T-helper 2 cell (primary cell): Measurements from ENCODE around the gene FAM193B.
A peak's percentile ranks its signal among the peaks of the same experiment; 100 is the strongest.
"Not testable (repeated sequence)": the region's sequence is repeated elsewhere in the genome, so short reads cannot be mapped to it uniquely, and the experiment has no call there.

Source experiments
- DNase-seq, 5 experiments: peaks; one replicate each; pipeline versions ENCODE4 v3.0.0 to v3.0.0-alpha.2; 2012 to 2022

The FAM193B gene

DNA sequence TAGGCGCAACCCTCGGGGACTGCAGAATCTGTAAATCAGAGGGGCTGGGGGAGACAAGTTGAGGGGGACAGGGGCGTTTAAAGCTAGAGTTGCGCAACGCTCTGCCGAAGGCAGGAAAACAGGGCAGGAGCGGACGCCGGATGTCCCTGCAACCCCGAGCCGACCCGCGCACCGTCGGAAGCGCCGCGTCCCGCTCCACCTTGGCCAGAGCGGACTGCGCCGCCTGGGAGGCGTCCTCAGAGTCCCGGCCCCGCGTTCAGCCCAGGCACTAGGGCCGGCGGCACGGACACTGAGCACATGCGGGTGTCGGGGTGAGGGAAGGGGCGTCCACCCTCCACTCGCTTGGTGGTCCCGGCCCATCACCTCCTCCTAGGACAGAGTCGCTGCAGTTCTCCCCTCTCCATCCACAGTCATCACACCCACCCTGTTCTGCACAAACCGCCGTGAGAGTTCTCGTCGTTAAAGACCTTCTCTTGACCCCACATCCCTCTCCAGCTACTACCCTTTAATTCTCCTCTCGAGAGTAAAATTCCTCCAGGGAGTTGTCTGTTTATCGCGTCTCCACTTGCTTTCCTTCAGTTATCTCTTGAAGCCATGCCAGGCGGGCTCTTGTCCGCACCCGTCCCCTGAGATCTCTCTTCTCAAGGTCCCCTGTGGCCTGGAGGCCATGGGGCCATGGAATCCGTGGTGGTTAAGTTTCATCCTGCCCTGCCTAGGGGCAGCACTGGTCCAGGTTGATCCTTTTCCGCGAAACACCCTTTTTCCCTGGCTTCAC, 56.2 kb downstream of the FAM193B start:
- DNase-seq = no peak

- peak; percentile 88 to 94 (median 90) for DNase-seq
These were observed 56.9 kb downstream of the FAM193B start, which contains the start of gene PDLIM7 for GRCh38 chr5:177497292-177498012. Gene PDLIM7 (minus strand): TSS chr5:177497604. CDS start chr5:177496512, 1,092 bp downstream.

GRCh38 chr5:177496727-177497291, 57.6 kb downstream of the FAM193B start:
- no peak for DNase-seq

GRCh38 chr5:177496070-177496726, 58.2 kb downstream of the FAM193B start:
- DNase-seq = no peak

DNA sequence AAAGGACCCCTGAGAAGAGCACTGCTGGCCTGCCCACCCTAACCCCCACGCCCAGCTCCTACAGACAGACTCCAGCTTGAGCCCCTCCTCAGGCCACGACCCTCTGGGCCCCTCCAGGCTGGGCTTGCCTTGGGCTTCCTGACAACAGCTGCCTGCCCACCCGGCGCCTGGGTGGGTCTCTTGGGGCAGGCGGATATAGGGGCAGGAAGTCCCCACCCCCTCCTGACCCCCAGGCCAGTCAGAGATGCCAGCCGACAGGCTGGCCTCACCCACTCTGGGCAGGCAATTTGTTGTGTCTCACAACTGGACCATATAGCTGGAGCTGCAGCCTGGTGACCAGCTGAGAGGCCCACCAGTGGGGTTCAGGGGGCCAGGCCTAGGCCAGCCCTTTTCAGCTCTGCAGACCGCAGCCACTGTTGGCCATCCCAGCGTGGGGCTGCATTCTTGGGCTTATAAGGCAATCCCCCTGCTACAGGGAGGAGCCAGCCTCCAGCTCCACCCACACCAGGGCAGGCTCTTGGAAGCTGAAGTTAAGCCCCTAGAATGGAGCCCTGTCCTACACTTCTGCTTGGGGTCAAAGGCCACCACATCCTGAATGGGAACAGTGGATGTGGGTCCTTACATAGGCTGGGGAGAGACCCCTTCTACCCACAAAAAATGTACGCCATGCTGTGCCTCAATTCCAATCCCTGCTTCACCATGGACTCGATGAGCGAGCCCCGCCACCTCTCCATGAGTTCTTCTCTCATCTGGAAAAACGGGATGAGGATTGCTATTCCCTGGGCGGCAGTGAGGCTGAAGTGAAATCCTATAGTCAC, 58.9 kb downstream of the FAM193B start:
- DNase-seq = no peak

GRCh38 chr5:177494346-177495195, 59.8 kb downstream of the FAM193B start:
- DNase-seq = no peak

DNA sequence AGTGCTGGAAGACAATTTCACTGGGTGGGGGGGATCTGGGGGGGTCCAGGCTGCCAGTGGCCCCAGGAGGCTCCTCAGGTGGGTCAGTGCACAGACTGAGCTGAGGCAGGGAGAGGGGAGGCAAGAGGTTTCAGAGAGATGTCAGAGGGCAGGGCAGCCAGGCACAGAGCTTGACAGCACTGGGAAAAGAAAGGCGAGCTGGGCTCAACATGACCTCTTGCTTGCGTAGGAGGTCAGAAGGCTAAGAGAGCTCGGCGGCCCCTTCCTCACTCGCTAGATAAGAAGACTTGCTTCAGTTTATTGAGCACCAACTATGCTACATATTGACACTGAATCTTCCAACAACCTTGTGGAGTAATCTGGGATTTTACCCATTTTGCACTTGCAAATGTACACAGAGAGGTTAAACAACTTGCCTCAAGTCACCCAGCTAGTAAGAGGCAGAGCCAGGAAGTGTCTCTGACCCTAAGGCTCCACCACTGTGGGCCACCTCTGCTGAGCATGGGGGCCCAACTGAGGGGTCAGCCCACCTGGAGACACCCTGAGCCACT, 60.5 kb downstream of the FAM193B start:
- no peak for DNase-seq

DNA sequence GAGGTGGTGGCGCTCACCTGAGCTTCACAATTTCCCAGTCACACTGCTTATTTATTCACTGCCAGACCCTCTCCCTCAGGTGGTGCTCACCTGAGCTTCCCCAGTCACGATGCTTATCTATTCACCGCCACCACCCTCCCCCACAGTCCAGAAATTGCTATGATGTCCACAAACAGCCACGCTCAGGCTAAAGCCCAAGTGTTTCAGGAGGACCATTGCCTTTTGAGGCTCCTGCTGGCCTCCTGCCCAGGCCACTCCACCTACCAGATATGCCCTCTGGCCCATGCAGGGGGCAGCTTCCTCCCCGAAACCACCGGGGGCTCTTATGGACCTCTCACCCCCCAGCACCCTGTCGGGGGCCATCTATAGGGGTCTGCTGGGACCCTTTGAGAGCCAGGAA, 61.5 kb downstream of the FAM193B start:
- DNase-seq = no peak

GRCh38 chr5:177491983-177492746, 62.2 kb downstream of the FAM193B start:
- DNase-seq = no peak

GRCh38 chr5:177491429-177491945, 62.9 kb downstream of the FAM193B start:
- DNase-seq = peak in 1 of 5 experiments; percentile 38

GRCh38 chr5:177490992-177491391, 63.4 kb downstream of the FAM193B start:
- no peak for DNase-seq

- no peak for DNase-seq
These were observed 63.9 kb downstream of the FAM193B start for GRCh38 chr5:177490311-177490991.

DNA sequence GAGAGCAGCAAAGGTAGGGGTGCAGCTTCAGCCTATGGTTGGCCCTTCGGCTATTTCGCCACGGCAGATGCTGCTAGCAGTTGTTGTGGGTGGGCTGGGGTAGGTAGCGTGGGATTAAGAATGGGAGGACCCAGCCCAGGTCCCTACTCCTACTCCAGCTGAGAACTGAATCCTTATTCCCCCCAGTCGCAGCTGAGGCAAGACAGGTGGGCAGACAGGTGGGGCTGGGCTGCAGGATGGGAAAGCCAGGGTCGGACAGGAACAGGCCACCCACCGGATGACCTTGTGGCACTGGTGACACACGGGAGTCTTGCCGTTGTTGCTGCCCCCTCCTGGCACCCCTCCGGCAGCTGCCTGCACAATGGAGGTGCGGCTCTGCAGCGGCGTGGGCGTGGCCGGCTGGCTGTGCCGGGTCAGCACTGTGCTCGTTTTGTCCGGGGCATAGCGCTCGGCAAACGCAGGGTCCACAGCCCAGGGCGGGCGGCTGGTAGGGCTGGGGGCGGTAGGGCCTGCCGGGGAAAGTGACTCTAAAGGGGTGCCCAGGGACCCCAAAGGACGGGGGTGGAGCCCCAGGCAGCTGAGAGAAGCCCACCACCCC, 65.1 kb downstream of the FAM193B start:
- no peak for DNase-seq

GRCh38 chr5:177487975-177488374, 66.4 kb downstream of the FAM193B start:
- DNase-seq = no peak

DNA sequence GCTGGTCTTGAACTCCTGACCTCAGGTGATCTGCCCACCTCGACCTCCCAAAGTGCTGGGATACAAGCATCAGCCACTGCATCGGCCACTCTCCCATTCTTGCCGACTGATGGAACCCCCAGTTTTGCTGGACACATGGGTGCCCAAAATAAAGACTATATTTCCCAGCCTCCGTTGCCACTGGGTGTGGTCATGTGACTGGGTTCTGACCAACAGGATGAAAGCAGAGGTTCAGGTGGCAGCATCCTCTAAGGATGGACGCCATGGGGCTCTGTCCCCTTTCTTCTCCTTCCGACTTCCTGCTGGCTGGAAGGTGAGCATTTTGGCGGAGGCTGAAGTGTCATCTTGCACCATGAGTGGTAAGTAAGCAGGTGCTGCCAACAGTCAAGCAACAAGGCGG, 67.2 kb downstream of the FAM193B start:
- no peak for DNase-seq

DNA sequence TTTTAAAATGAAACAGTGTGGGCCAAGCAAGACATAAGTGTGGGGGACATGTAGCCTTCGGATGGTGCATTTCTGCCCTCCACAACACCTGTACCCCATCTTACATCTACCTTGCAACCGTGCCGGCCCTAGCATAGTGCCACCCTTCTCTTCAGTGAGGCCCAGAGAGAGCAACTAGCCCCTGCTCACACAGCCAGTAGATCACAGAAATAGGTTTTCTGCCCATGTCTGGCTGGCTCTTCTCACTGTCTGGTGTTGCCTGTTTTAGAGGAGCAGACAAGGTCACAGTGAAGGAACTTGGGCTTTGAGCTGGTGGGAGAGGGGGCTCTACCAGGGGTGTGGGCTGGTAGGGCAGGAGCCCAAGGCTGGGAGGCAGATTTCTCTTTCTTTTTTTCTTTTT, 68.1 kb downstream of the FAM193B start:
- DNase-seq = no peak

DNA sequence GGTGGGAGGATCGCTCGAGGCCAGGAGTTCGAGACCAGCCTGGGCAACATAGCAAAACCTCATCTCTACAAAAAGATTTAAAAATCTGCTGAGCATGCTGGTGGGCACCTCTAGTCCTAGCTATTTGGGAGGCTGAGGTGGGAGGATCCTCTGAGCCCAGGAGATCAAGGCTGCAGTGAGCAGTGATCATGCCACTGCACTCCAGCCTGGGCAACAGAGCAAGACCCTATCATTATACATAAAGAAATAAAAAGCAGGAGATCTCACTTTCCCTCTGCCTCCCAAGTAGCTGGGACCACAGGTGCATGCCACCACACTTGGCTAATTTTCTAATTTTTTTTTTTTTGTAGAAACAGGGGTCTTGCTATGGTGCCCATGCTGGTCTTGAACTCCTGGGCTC, 68.6 kb downstream of the FAM193B start:
- DNase-seq = not testable (repeated sequence)

GRCh38 chr5:177484902-177485549, 69.3 kb downstream of the FAM193B start:
- DNase-seq = no peak
